DMS 273 treated with DMSO at 0.1 percent for 48 hours (cell line): Measurements from ENCODE around the gene CDK14.

Source experiments
- DNase-seq: peaks from one replicate; lab custom pipeline; 2025; lab: John Stamatoyannopoulos, UW

CDK14 gene

GRCh38 chr7:90841759-90842429, 245.8 kb downstream of the CDK14 start:
- no peak for DNase-seq

- DNase-seq, result no peak
Observed at GRCh38 chr7:90842430-90842788, 246.3 kb downstream of the CDK14 start.

GRCh38 chr7:90843472-90843871, 247.4 kb downstream of the CDK14 start:
- DNase-seq, result no peak

GRCh38 chr7:90844421-90844820, 248.3 kb downstream of the CDK14 start:
- no peak for DNase-seq

GRCh38 chr7:90846192-90846591, 250.1 kb downstream of the CDK14 start:
- no peak for DNase-seq

- DNase-seq, result peak; percentile 53
Observed at GRCh38 chr7:90850066-90850465, 253.9 kb downstream of the CDK14 start.

- peak; percentile 70 for DNase-seq
Observed at GRCh38 chr7:90850471-90850870, 254.3 kb downstream of the CDK14 start.

GRCh38 chr7:90853205-90853604, 257.1 kb downstream of the CDK14 start:
- DNase-seq, result no peak

GRCh38 chr7:90856351-90857070, 260.4 kb downstream of the CDK14 start:
- DNase-seq, result no peak

GRCh38 chr7:90857603-90858002, 261.5 kb downstream of the CDK14 start:
- no peak for DNase-seq

GRCh38 chr7:90858546-90858945, 262.4 kb downstream of the CDK14 start:
- DNase-seq, result no peak

GRCh38 chr7:90859521-90859920, 263.4 kb downstream of the CDK14 start:
- DNase-seq, result no peak

GRCh38 chr7:90864088-90864487, 268.0 kb downstream of the CDK14 start:
- DNase-seq, result no peak

- DNase-seq, result no peak
Observed at GRCh38 chr7:90869335-90869734, 273.2 kb downstream of the CDK14 start.

GRCh38 chr7:90876701-90877100, 280.6 kb downstream of the CDK14 start:
- DNase-seq, result no peak

- DNase-seq, result no peak
Observed at GRCh38 chr7:90877201-90877600, 281.1 kb downstream of the CDK14 start.

- DNase-seq, result no peak
Observed at GRCh38 chr7:90879924-90880323, 283.8 kb downstream of the CDK14 start.

- no peak for DNase-seq
Observed at GRCh38 chr7:90886416-90886815, 290.3 kb downstream of the CDK14 start.

GRCh38 chr7:90889210-90889609, 293.1 kb downstream of the CDK14 start:
- DNase-seq, result no peak

- no peak for DNase-seq
Observed at GRCh38 chr7:90889644-90890043, 293.5 kb downstream of the CDK14 start.

- DNase-seq, result no peak
Observed at GRCh38 chr7:90891529-90891928, 295.4 kb downstream of the CDK14 start.

GRCh38 chr7:90892213-90892612, 296.1 kb downstream of the CDK14 start:
- DNase-seq, result no peak

GRCh38 chr7:90894122-90894521, 298.0 kb downstream of the CDK14 start:
- DNase-seq, result no peak

GRCh38 chr7:90896458-90896857, 300.3 kb downstream of the CDK14 start:
- DNase-seq, result no peak
